Uterus (tissue), 2 donors: ENCODE measurements around the gene SMAP1.

ENCODE experiments used
- CTCF ChIP-seq, 4 experiments: fragments of 200-600 bp in 2 of 4; fragments of 450-650 bp in 2 of 4; sonication (generic) in 2 of 4; IDR thresholded peaks; one replicate each; pipeline ENCODE4 v1.5.1; 2016 to 2019; ENCODE audit warnings: antibody characterized with exemption in 4 of 4, mild to moderate bottlenecking in 2 of 4, moderate library complexity in 1 of 4
- POLR2A ChIP-seq, 2 donors: fragments of 450-650 bp; IDR thresholded peaks; one replicate each; pipeline ENCODE4 v1.6.1; 2016; ENCODE audit warnings: antibody characterized with exemption in 2 of 2, mild to moderate bottlenecking in 1 of 2, moderate library complexity in 1 of 2

GRCh38 chr6:70734979-70735378, 67.3 kb downstream of the SMAP1 start:
- TF ChIP-seq CTCF (IDR thresholded peaks at IDR 0.05) (no peak), POLR2A (IDR thresholded peaks at IDR 0.05) (no peak)
